ENCODE measurements around the gene MUTYH. TPM values are rescaled to one million over a fixed set of nuclear protein-coding genes. Genes with fewer than 3 reads are reported as not detected.

MUTYH gene
- total and polyA plus RNA-seq, 9 of the 15 experiments (the other 6 are each of a cell fraction or from before 2014, with no cell fraction given) = 3.4 to 53.5 (median 29.0) TPM

DNA sequence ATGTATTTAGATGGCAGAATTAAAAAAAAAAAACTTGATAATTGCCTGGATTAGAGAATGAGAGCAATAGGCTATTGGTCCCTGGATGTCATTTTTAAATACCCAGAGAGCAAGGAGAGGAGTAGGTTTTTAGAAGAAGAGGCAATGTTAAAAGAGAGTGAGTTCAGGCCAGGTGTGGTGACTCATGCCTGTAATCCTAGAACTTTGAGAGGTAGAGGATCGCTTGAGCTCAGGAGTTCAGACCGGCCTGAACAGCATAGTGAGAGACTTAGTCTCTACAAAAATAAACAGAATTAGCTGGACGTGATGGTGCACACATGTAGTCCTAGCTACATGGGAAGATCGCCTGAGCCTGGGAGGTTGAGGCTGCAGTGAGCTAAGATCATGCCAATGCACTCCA lies 15.9 kb upstream of the MUTYH start:
- no peaks in the 10 kb centered on the region for H3K36me3 ChIP-seq (ENCODE audit: control insufficient read depth, insufficient read depth, low read length)
- no peak overlapping the region for H3K4me2 ChIP-seq (ENCODE audit: insufficient read depth, low read length)
- H3K79me2 ChIP-seq (ENCODE audit: control insufficient read depth, insufficient read depth, low read length) = no peaks in the 10 kb centered on the region
- no peaks in the 10 kb centered on the region for H3K9me3 ChIP-seq (replicated peaks; ENCODE audit: control insufficient read depth, insufficient read depth, low read depth, low read length)
- no peak for FAIRE-seq
- WGBS (ENCODE audit: insufficient coverage, low coverage, missing lambda C conversion rate) = 24% methylated on average over 4 of the region's 4 CpGs
- DNase-seq (ENCODE audit: extremely low read depth in 1 of 4, low spot score in 3 of 4) = no peak
- H3K9ac ChIP-seq (ENCODE audit: insufficient read depth in 1 of 2, low read depth in 2 of 2, low read length in 2 of 2) = no peak overlapping the region
- H2AFZ ChIP-seq (ENCODE audit: low read depth, low read length) = no peak overlapping the region
- CTCF ChIA-PET (ENCODE audit: low intra/inter-chr PET ratio) = no interaction called here
- H3K9me1 ChIP-seq (ENCODE audit: control insufficient read depth, insufficient read depth, low read length) = no peaks in the 10 kb centered on the region
- POLR2A ChIA-PET = interaction anchor here (0.6 to 15.6 kb wide), 7 partner anchors 9 to 565 kb away, joined by 3 to 226 read pairs (median 6); partner anchors contain the start of genes CCDC163, MMACHC, MUTYH and PRDX1
- H3K4me3 ChIP-seq = no peak overlapping the region
- peak; percentile 23; the same call in 1 of the 3 replicates for ATAC-seq
- H3K27me3 ChIP-seq (ENCODE audit: control insufficient read depth in 2 of 2, insufficient read depth in 2 of 2, low read length in 2 of 2) = no peaks in the 10 kb centered on the region
- peaks cover 4 to 8% of the 10 kb centered on the region in 2 experiments; a peak in 3 of 5 replicates for H3K4me1 ChIP-seq (replicated peaks in 1 of 2; ENCODE audit: control insufficient read depth in 2 of 2, insufficient read depth in 2 of 2, low read length in 2 of 2)
- in situ Hi-C loops (cut with MboI) (loop anchor here (5.0 kb wide), 1 partner anchor 216 kb away; no protein-coding TSS in a partner anchor), intact Hi-C loops (cut with micrococcal nuclease) (no loop called here)
- H4K20me1 ChIP-seq (replicated peaks; ENCODE audit: control insufficient read depth, insufficient read depth, low read length) = no peaks in the 10 kb centered on the region
- no peak for TF ChIP-seq MTF1 (CRISPR knock-in tag; IDR thresholded peaks at IDR 0.05; ENCODE audit: borderline replicate concordance)
- TF ChIP-seq JUND (IDR thresholded peaks at IDR 0.05; ENCODE audit: borderline replicate concordance, low read depth, low read length) = peak; percentile 54; the same call in 1 of the 2 replicates
- TF ChIP-seq JUND (tag; IDR thresholded peaks at IDR 0.05; ENCODE audit: borderline replicate concordance, low read depth, low read length) = no peak
- TF ChIP-seq TGIF2 (CRISPR knock-in tag; IDR thresholded peaks at IDR 0.05) = no peak
- TF ChIP-seq, protein P1, sequence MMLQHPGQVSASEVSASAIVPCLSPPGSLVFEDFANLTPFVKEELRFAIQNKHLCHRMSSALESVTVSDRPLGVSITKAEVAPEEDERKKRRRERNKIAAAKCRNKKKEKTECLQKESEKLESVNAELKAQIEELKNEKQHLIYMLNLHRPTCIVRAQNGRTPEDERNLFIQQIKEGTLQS (IDR thresholded peaks at IDR 0.05) = peak; percentile 66
- TF ChIP-seq, protein P1 (CRISPR knock-in tag; conservative IDR thresholded peaks at IDR 0.05) = no peak
- TF ChIP-seq FOSL1 (tag; conservative IDR thresholded peaks at IDR 0.05) = peak; percentile 37; the same call in 1 of the 2 replicates
- BruUV-seq (replicated peaks) = no TSS peak
- no peak overlapping the region for H3K27ac ChIP-seq (ENCODE audit: extremely low read depth, low read depth, low read length)

Data from K562 (cell line).